Measurements from ENCODE around the gene ACTN1. TPM values are rescaled to one million over a fixed set of nuclear protein-coding genes. Genes with fewer than 3 reads are reported as not detected.

Gene ACTN1
- total and polyA plus RNA-seq, 2 experiments from 2014 or later: 121 to 280 TPM

GRCh38 chr14:68940614-68941185, 38.4 kb downstream of the ACTN1 start:
- Histone ChIP-seq H3F3A (replicated peaks; ENCODE audit: low read depth) (no peaks in the 10 kb centered on the region), H3K27me3 (ENCODE audit: insufficient read depth) (no peaks in the 10 kb centered on the region), H3K79me2 (replicated peaks; ENCODE audit: insufficient read depth) (peaks cover 100% of the 10 kb centered on the region), H3K4me2 (no peak overlapping the region), H4K20me1 (replicated peaks; ENCODE audit: insufficient read depth) (peaks cover 70% of the 10 kb centered on the region), H3K36me3 (ENCODE audit: insufficient read depth) (no peaks in the 10 kb centered on the region), H3K9me2 (ENCODE audit: insufficient read depth) (no peaks in the 10 kb centered on the region), H3K4me3 (no peak overlapping the region), H3K27ac (ENCODE audit: low read depth) (peak overlapping the region; percentile 81), H3K4me1 (ENCODE audit: insufficient read depth) (peaks cover 62% of the 10 kb centered on the region), H2AFZ (no peak overlapping the region)
- Mint-ChIP-seq H3K4me3 (no peak overlapping the region), H3K36me3 (ENCODE audit: low read depth) (peaks cover 7% of the 10 kb centered on the region), H3K27me3 (ENCODE audit: insufficient read depth, low read depth, poor library complexity) (peaks cover 18% of the 10 kb centered on the region), H3K4me1 (peaks cover 87% of the 10 kb centered on the region), H3K9me3 (no peaks in the 10 kb centered on the region), H3K27ac (no peak overlapping the region; the same call in 1 of the 2 replicates)
- ATAC-seq (no peak), DNase-seq (ENCODE audit: low spot score) (no peak)
- TF ChIP-seq NANOG (IDR thresholded peaks at IDR 0.05; ENCODE audit: borderline replicate concordance) (no peak), EZH2 (IDR thresholded peaks at IDR 0.05; ENCODE audit: low read depth, unreplicated experiment) (no peak), CTCF (conservative IDR thresholded peaks at IDR 0.05; ENCODE audit: low read depth in 2 of 2) (no peak), ZNF114 (CRISPR knock-in tag; IDR thresholded peaks at IDR 0.05) (no peak), ZNF331 (CRISPR knock-in tag; IDR thresholded peaks at IDR 0.05; ENCODE audit: low read depth) (no peak), ETS1 (IDR thresholded peaks at IDR 0.05) (no peak)

GRCh38 chr14:68939893-68940613, 39.0 kb downstream of the ACTN1 start:
- Histone ChIP-seq H4K20me1 (replicated peaks; ENCODE audit: insufficient read depth) (peaks cover 67% of the 10 kb centered on the region), H3K36me3 (ENCODE audit: insufficient read depth) (no peaks in the 10 kb centered on the region), H3K9me2 (ENCODE audit: insufficient read depth) (no peaks in the 10 kb centered on the region), H3K27me3 (ENCODE audit: insufficient read depth) (no peaks in the 10 kb centered on the region), H3K4me2 (peak overlapping the region; percentile 45; the same call in 1 of the 2 replicates), H3K4me3 (no peak overlapping the region), H3K4me1 (ENCODE audit: insufficient read depth) (peaks cover 67% of the 10 kb centered on the region), H3F3A (replicated peaks; ENCODE audit: low read depth) (no peaks in the 10 kb centered on the region), H3K79me2 (replicated peaks; ENCODE audit: insufficient read depth) (peaks cover 100% of the 10 kb centered on the region), H3K27ac (ENCODE audit: low read depth) (peak overlapping the region; percentile 81), H2AFZ (no peak overlapping the region)
- Mint-ChIP-seq H3K27me3 (ENCODE audit: insufficient read depth, low read depth, poor library complexity) (peaks cover 19% of the 10 kb centered on the region), H3K4me3 (no peak overlapping the region), H3K4me1 (peaks cover 85% of the 10 kb centered on the region), H3K27ac (no peak overlapping the region), H3K36me3 (ENCODE audit: low read depth) (peaks cover 7% of the 10 kb centered on the region), H3K9me3 (no peaks in the 10 kb centered on the region)
- DNase-seq (ENCODE audit: low spot score) (peak; percentile 44), ATAC-seq (peak; percentile 11)
- TF ChIP-seq ZNF331 (CRISPR knock-in tag; IDR thresholded peaks at IDR 0.05; ENCODE audit: low read depth): no peak
- TF ChIP-seq POLR2AphosphoS5 (IDR thresholded peaks at IDR 0.05; ENCODE audit: low read depth): no peak
- TF ChIP-seq CREB1 (CRISPR knock-in tag; IDR thresholded peaks at IDR 0.05; ENCODE audit: low read depth): no peak
- no peak for TF ChIP-seq ZNF114 (CRISPR knock-in tag; IDR thresholded peaks at IDR 0.05)
- TF ChIP-seq EZH2phosphoT487 (IDR thresholded peaks at IDR 0.05; ENCODE audit: unreplicated experiment): no peak
- no peak for TF ChIP-seq JUNB (IDR thresholded peaks at IDR 0.05; ENCODE audit: unreplicated experiment)
- TF ChIP-seq REST (IDR thresholded peaks at IDR 0.05; ENCODE audit: unreplicated experiment): no peak
- TF ChIP-seq CTCF (conservative IDR thresholded peaks at IDR 0.05; ENCODE audit: low read depth in 2 of 2): no peak
